DMS 273 treated with DMSO at 0.1 percent for 48 hours (cell line): ENCODE data around the gene TAS2R41.
"Not testable (repeated sequence)": the region's sequence is repeated elsewhere in the genome, so short reads cannot be mapped to it uniquely, and the experiment has no call there.

ENCODE experiments used
- DNase-seq: peaks from one replicate; lab custom pipeline; 2025; lab: John Stamatoyannopoulos, UW

TAS2R41 gene

DNA sequence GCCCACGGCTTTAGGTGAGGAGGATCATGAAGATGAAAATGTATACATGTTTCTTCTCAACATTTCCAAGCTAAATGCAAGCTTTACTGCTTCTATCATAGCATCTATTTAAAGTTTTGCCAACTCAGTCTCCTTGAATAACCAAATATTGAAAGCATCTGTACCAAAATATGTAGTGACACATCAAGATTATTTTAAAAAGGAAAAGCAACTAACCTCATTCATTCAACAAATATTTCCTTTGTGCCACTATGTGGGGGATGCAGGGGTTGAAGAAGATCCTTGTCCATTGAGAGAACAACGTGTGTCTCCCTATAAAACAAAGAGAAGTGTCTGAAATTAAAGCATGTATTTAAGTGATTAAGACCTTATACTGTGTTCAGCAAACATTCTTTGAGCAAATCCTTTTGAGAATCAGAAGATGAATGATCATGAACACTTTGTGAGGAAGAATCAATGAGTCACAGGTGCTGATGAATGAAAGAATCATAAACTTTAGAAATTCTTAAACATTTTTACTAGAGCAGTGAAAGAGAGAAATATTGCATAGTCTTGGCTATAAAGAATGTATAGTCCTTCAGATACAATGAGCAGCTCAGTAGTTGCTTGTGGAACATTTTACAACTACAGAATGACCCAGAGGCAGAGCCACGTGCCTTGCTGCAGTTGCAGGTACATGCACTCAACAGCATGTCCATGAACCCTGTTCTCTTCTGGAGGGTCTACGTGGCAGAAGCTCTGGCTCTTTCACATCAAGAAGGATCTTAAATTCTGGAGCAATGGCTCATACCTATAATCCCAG is 20.5 kb upstream of the TAS2R41 start:
- DNase-seq = no peak

DNA sequence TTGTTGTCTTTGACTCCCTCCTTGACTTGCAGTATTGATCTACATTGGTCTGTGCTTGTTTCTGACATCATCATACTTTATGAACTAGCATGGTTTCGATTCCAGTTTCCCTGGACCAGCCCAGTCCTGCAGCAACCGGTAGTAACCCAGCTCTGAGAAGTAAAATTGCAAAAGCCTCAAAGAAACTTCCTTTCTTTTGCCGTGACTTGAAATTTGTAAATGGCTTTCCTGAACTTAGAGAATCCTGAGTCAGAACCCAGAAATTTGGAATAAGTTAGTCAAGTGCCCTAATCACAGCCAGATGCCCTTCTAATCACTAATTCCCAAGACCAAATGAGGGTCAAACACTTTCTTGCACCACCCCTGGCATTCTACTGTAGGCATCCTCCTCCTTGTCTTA is 19.4 kb upstream of the TAS2R41 start:
- DNase-seq = no peak

DNA sequence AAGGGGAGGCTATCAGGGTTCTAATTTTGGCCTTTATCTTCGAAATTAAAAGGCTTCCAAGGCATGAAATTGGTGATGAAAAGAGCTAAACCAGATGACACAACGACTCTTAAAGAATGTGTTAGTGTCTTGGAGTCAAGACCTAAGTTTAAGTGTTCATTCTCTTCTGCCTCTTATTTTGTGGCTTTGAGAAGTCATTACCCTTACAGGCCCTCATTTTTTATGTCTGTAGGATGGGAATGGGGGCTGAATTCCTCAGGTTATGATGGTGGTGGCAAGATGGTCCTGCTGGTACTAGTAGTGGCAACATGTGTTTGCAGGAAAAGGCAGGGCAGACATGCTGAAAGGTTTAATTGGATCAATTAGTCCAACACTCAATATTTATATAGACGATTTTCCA is 19.0 kb upstream of the TAS2R41 start:
- DNase-seq = no peak

DNA sequence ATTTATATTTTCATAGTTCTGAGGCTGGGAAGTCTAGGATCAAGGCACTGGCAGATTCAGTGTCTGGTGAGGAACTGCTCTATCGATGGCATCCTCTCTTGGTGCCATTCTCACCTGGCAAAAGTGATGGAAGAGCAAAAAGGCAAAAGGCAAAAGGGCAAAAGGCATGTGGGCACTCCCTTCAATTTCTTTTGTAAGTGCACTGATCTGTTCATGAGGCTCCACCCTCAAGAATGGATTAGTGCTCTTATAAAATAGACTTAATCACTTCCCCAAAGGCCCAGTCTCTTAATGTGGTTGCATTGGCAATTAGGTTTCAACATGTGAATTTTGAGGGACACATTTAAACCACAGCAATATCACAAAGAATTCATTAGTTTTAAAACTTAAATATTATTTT is 18.3 kb upstream of the TAS2R41 start:
- no peak for DNase-seq

DNA sequence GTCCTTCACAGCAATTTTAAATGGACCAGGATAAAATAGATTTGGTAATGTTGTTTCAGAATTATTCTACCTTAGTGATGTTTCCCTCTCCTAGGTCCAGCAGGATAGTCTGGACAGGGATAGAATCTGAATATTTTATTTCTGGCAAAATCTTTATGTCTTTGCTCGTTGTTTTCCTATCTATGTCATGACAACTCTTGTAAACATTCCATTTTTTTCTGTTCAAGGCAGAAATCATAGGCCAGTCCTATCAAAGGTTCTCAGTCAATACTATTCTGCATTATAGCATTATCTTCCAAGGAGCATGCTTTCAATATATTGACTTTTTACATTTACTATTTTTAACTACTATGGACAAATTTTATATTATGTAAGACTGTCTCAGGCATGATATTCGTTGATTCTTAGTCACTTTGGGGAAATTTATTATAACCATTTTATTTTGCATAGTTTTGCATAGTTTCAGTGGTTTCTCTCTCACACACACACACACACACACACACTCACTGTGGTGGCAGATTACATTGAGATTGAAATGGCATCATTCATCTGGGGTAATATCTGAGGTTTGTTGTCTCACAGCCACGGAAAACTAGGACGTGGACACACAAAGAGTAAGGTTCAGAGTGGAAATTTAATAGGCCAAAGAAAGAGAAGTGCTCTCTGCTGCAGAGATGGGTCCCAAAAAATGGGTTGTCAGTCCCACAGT is 17.2 kb upstream of the TAS2R41 start:
- DNase-seq = no peak

DNA sequence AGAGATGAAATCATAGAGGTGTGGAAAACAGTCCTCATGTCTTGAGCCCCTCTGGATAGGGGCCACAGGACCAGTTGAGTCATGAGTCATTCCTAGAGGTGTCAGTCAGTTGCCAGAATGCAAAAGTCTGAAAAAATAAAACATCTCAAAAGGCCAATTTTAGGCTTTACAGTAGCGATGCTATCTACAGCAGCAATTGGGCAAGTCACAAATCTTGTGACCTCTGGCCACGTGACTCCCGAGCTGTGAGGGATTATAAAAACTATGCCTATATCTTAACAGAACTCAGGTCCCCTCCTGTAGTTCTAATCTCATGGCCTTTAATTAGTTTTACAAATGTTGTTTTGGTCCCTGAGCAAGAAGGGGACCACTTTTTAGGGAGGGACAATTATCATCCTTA is 15.6 kb upstream of the TAS2R41 start:
- DNase-seq = no peak

DNA sequence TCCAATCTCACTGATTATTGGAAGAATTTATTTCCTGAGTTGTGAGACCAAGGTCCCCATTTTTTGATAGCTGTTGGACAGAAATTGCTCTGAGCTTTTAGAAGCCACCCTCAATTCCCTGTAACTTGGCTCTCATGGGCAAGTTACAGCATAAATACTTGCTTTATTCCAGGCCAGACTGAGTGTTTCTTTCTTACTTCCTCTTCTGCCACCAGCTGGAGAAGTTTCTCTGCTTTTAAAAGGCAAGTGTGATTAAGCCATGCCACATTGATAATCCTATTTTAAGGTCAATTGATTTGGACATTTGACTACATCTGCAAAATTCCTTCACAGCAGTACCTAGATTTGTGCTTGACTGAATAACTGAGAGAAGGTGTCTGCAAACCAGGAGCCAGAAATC is 14.1 kb upstream of the TAS2R41 start:
- no peak for DNase-seq

DNA sequence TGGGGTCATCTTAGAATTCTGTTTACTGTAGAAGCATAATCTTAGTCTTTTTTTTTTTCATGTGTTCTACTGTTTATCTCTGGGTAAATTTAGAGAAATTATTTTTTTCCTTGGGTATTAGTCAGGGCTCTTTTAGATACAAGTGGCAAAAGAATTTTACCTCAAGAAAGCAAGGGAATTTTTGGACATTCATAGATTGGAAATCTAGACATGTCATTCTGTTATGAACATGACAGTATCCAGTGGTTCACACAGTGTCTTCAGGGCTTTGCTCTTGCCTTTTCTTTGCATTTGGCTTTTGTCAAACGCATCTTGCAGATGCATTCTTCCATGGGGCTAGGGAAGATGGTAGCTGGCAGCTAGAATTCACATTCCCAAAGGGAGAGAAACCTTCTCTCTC is 13.7 kb upstream of the TAS2R41 start:
- DNase-seq = no peak

DNA sequence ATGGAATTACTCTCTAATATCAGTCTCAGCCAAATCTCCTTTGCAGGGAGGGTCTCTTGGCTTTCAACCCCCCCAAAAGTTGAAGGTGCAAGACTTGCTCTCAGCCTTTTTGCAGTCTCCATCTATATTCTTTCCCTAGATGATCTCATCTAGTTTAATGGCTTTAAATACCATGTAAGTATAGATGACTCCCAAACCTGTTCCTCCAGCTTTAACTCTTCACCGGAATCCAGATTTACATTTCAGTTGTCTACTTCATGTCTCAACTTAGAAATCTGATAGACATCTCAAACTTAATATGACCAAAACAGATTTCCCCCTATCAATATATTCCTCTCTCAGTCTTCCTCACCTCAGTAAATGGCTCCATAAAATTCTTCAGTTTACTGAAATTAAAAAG is 9.9 kb upstream of the TAS2R41 start:
- DNase-seq = no peak

DNA sequence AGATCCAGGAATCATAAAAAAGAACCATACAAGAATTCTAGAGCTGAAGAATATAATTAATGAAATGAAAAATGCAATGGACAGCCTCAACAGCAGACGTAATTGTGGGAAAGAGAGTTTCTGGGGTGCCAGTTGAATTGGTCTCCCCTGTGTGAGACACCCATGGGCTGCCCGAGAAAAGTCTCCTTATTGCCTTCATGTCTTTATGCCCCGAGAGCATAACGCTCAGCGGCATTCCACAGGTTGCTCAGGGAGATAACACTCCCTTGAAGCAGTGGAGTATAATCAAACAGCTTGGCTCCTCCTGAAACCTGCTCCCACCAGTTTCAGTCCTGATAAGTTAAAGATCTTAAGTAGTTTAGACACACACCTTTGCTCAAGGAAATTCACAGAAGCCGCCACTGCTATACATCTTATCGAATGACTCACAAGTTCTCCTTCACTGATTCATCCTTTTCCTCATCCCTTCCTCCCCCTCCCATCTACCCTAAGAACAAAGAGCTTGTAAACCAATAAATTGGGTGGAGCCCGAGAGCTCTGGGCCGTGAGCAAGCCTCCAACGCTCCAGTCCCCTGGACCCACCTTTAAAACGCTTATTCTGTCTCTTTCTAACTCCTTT is 5.5 kb upstream of the TAS2R41 start:
- DNase-seq = not testable (repeated sequence)

DNA sequence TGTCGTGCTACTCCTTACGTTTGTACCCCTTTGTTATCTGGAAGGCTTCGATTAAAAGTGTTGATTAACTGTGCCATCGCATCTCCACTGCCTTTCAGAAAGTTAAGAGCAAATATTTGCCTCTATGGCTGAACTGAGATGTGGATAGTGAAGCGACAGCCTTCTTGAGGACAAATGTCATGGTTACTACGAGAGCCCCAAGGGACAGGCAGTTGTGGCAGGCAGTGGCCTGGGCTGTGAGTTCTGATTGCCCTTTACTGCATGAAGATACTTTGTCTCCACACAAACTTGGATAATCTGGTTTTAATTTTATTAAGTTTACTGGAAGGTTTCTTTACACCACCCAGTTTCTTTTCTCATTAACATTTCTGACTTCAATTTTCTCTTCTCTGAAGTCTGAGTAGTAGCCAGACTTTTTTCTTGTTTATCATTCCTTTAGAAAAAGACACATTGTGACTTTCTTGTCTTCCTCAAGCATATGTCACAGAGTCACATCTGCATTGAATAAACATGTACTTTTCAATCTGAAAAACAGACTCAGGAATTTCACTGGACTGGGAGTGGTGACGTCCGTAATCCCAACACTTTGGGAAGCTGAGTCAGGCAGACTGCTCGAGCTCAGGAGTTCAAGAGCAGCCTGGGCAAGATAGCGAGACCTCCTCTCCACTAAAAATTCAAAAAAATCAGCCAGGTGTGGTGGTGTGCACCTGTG is 1.5 kb downstream of the TAS2R41 start:
- no peak for DNase-seq

DNA sequence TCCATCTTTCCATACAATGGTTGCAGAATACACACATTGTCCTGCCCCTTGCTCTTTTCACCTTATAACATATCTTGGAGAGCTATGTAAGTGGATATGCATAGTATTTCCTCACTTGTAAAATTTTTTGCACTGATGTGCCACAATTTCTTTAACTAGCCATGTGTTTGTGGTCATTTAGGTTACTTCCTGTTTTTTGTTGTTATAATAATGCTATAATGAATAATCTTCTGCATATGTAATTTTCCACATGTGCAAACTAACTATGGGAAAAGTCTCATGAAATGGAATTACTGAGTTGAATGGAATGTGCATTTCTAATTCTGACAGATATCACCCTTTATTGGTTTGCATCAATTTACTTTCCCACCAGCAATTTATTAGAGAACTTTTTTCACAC is 2.8 kb downstream of the TAS2R41 start:
- no peak for DNase-seq

DNA sequence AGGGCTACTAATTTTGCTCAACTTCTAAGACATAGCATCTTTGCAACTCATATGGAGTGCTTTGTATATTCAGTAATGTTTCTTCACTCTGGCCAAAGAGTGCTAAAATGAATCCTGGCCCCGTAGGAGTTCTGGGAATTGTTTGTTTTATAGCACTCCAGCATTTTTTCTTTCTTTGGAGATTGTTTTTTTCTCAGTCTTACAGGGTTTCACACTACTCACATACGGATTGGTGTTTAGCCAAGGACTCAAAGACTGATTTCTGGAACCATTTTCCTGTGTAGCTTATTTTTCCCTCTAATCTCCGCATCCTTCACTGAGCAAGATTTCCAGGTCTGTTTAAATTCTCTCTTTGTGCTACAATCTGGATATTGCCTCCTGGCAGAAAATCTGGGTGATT is 6.4 kb downstream of the TAS2R41 start:
- no peak for DNase-seq

DNA sequence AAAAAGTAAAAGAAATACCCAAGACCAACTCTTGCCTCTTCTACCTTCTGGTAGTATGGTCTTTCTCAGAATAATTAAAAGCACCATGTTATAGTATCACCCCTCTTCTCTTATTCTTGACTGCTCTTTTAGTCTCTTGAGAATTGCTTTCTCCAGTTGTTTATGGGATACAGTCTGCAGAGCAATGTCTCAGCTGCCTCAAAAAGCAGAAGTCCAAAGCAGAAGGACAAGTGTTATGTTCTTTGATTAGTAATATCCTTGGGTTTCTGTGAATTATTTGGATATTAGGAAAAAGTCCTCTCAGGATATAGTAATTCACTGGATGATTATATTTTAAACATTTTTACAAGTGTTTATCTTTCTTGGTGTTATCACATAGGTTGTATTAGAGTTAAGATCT is 7.4 kb downstream of the TAS2R41 start:
- DNase-seq = no peak

DNA sequence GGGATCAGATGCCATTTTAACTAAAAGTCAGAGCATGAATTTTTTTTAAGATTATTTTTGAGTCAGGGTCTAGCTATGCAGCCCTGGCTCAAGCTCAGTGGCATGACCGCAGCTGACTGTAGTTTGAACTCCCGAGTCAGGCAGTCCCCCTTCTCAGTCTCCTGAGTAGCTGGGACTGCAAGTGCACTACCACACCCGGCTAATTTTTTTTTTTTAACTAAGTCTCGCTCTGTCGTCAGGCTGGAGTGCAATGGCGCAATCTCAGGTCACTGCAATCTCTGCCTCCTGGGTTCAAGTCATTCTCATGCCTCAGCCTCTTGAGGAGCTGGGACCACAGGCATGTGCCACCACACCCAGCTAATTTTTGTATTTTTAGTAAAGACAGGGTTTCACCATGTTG is 7.8 kb downstream of the TAS2R41 start:
- DNase-seq = no peak

DNA sequence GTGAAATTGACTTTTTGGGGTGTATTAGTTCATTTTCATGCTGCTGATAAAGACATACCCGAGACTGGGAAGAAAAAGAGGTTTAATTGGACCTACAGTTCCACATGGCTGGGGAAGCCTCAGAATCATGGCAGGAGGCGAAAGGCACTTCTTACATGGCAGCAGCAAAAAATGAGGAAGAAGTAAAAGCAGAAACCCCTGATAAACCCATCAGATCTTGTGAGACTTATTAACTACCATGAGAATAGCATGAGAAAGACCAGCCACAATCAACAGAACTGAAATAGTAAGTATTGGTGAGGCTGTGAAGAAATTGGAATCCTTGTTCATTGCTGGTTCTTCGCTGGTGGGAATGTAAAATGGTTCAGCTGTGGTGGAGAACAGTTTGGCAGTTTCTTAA is 8.6 kb downstream of the TAS2R41 start:
- not testable (repeated sequence) for DNase-seq

DNA sequence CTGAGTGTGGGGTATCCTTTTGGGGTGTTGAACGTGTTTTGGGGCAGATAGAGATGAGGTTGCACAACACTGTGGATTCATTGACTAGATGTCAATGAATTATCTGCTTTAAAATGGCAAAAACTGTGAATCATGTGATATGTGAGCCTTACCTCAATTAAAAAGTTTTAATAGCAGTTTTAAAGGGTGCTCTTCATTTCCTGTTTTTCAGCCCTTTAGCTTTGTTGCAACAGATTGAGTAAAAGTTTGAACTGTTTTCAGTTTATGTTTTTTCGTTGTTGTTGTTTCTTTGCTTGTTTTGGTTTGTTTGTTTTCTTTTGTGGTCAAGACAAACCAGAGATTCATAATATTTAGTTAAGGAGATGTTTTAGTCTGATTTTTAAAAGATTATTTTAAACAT is 9.4 kb downstream of the TAS2R41 start:
- DNase-seq = no peak

DNA sequence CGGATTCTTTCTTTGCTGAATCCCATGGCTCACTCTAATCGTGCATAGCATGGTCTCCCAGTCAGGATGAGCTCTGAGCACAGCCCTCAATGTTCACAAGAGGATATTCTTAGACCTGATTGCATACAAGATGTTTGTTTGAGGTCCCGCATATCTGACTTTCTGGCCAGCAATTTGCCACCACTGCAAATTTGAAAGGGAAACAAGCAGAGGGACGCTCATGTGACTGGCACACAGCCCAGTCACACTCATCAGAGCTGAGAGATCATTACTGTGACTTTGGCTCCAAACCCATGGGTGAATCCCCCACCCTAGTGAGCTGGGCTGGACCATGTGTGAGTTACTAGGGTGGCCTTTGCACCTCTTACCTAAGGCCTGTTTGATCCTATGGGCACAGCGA is 9.9 kb downstream of the TAS2R41 start:
- DNase-seq = no peak

DNA sequence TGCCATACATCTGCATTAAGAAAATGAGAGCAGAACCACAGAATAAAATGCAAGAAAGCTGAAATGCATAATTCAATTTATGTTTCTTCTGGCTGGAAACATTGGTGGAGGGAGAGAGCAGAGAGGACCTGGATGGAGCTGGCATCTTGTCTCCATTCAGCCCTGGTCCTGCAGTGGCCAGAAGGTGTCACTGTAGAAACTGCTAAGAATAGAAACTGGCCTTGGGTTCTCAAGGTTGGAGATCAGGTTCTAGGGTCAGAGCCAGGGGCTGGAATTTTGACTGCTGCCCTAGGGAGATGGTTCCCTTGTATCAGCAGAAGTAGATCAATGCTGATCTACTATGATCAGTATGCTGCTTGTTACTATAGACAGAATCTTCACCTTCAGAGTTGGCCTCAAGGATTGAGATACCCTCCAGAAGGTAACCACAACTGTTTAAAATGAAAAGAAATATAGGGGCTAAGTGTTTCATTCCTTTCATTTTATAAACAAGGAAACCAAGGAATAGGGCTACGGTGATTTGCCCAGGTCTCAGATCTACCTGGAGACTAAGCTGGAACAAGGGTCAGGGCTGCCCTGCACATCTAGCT is 13.1 kb downstream of the TAS2R41 start:
- no peak for DNase-seq

DNA sequence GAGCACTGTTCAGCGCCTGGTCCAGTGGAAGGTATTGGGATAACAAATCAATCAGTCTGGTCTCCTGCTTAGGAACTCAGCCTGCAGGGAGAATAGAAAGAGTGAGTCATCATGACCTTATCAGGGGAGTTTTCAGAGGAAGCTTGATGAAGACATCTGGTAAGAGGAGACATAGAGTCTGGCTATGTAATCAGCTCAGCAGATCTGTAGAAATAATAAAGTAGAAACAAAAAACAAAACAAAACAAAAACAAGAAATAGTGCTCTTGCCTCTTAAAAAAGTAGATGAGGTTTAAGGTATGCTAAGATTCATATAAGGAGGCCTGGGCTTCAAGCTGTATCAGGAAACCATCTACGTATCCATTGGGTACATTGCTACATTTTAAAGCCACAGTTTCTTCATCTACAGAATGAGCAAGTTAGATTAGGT is 14.4 kb downstream of the TAS2R41 start:
- DNase-seq = no peak

DNA sequence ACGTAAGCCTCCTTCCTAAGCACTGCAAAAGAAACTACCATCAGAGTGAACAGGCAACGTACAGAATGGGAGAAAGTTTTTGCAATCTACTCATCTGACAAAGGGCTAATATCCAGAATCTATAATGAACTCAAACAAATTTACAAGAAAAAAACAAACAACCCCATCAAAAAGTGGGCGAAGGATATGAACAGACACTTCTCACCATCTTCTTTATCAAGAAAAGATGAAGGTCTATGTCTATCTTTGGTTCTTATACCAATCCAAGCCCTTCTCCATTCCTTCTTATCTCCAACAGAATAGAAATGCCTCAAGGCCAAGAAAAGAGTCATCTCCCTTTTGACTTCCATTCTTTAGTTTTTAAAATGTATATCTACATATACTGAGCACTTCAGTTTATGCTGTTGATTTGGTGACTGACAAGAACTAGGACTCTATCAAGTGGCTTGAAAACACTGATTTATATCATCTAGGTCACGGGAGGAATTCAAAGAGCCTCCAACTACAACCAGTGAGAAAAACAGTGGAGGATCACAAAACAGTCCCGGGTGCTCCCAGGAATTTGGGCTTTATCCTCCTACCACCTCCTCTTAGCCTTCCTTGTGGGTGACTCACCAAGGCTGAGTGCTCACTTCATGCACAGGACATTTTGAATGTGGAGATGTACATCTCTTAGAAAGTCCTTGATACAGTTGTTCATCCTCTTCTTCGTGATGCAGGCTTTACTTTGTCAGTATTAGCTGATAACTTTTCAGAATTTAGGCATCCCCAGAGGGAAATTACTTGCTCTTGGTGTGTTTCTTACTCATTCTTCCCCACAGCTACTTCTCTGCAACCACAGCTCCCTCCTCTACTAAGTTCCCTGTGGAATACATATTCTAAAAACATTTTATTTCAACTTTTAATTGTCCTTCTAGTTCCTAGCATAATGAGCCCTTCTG is 15.4 kb downstream of the TAS2R41 start:
- no peak for DNase-seq
